ENCODE measurements around the gene PHACTR2. TPM values are rescaled to one million over a fixed set of nuclear protein-coding genes. Genes with fewer than 3 reads are reported as not detected.
"Not testable (repeated sequence)": the region's sequence is repeated elsewhere in the genome, so short reads cannot be mapped to it uniquely, and the experiment has no call there.

The PHACTR2 gene
- total RNA-seq = 100 to 1,000 TPM in 3 of 4 donors, 10 to 100 TPM in 1; 95.0 to 127 (median 111) TPM

DNA sequence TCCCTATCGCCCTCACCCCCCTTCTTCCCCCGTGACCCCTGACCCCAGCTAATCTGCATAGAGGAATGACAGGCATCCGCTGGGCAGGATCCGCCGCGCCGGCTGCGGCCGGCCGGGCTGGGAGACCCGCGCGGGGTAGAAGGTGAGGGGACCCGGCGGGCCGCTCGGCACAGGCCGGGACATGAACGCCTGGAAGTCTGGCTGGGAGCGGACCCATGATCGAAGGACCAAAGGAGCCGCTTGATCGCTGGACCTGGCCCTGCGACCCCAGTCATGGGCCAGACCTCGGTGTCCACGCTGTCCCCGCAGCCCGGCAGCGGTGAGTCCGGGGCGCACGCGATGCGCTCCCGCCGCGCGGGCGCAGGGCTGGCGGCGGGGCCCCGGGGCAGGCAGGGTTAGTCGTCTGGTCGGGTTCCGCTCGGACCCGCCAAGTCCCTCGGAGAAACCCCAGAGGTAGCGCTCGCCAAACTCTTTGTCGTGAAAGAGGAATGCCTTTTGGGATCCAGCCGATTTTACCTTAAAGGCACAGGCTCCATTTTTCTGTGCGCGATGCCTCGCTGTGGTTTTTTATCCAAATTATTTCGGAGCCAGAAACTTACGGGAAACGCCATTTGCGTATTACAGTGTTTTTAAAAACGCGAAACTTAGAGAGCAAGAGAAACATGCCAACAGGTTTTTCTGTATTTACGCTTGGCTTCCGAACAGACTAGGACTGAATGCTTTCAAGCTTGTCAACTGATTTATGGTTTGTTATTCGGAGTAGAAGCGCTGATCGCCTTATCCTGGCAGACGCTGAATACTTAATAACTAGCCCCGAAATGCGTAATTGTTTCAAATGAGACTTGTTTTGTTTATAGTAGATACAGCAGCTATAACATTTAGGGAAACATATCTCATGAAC lies at the start of gene PHACTR2:
PHACTR2 (plus strand) TSS at position 75 of the 901 bp plus-strand sequence; CDS start at position 274, 199 bp downstream.
- intact Hi-C loops (cut with DNase I) = loop anchor here (10.0 kb wide), 1 partner anchor 167 kb away; the partner anchor contains the start of gene LTV1
- no peaks in the 10 kb centered on the region for H3K36me3 ChIP-seq
- 1% methylated on average over 29 to 51 of the region's 69 CpGs for WGBS, 2 donors

DNA sequence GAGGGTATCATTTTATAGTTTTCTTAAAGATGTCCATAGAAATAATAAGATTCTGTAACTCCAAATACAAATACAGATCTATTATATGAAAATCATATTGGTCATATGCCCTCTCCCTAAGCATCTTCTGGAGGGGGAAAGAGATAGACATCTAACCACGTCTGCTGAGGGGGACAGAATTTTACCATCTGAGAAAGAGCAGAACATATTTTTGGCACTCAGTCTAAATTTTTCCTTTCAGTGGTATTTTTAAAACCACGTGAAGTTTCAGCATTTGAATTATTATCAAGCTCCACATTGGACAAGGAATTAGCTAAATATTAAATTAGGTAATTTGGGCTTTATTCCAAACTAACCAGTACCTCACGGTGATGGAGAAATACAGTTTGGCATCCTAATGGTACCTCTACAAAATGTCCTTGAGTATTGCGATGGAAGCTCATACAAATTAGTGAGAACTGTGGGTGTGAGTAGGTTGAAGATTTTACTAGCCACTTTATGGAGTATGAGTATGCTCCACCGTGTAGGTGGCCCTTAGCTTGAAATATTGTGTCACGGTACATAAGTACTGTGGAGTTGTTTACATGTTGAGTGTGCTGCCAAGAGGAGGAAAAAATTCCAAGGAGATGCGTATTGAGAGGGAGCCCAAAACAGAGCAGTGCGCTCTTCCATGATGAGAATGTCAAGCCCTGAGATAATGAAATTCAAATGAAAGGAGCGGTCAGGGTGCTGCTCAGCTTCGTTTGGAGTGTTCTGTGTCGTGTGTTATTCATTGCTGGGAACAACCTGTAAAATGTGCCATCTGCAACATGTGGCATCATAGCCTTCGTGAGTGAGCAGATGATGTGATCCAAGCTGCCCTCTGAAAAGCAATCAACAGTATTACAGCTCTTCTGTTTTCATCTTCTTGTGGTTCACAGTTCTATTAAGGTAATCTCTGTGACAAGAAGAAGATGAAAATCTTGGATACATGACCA lies 48.4 kb upstream of the PHACTR2 start:
- no peaks in the 10 kb centered on the region for H3K9me3 ChIP-seq
- no peak for TF ChIP-seq POLR2A (IDR thresholded peaks at IDR 0.05)
- TF ChIP-seq, protein P1, sequence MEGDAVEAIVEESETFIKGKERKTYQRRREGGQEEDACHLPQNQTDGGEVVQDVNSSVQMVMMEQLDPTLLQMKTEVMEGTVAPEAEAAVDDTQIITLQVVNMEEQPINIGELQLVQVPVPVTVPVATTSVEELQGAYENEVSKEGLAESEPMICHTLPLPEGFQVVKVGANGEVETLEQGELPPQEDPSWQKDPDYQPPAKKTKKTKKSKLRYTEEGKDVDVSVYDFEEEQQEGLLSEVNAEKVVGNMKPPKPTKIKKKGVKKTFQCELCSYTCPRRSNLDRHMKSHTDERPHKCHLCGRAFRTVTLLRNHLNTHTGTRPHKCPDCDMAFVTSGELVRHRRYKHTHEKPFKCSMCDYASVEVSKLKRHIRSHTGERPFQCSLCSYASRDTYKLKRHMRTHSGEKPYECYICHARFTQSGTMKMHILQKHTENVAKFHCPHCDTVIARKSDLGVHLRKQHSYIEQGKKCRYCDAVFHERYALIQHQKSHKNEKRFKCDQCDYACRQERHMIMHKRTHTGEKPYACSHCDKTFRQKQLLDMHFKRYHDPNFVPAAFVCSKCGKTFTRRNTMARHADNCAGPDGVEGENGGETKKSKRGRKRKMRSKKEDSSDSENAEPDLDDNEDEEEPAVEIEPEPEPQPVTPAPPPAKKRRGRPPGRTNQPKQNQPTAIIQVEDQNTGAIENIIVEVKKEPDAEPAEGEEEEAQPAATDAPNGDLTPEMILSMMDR (IDR thresholded peaks at IDR 0.05) = no peak
- no peak overlapping the region for H3K27ac ChIP-seq
- DNase-seq = no peak
- 77 to 78% methylated on average over 12 of the region's 12 CpGs for WGBS, 2 donors
- no peak overlapping the region for H3K4me3 ChIP-seq (replicated peaks in 1 of 3)
- H3K4me1 ChIP-seq = no peaks in the 10 kb centered on the region
- no peaks in the 10 kb centered on the region for H3K27me3 ChIP-seq
- H3K36me3 ChIP-seq = no peaks in the 10 kb centered on the region
- intact Hi-C loops (cut with DNase I) = no loop called here

More for the DNA sequence above, at the start of gene PHACTR2:
- peak; percentile 78 to 81 for DNase-seq
- TF ChIP-seq POLR2A (IDR thresholded peaks at IDR 0.05) = peak; percentile 72 to 86
- TF ChIP-seq, protein P1 (IDR thresholded peaks at IDR 0.05) = no peak
- Histone ChIP-seq H3K27ac (peak within 1 kb of the TSS; percentile 96 to 98 (median 97)), H3K4me3 (replicated peaks in 1 of 3) (peak within 1 kb of the TSS; percentile 52 to 94 (median 82)), H3K27me3 (no peaks in the 10 kb centered on the region), H3K9me3 (no peaks in the 10 kb centered on the region), H3K4me1 (peaks cover 29 to 30% of the 10 kb centered on the region in 2 donors)

DNA sequence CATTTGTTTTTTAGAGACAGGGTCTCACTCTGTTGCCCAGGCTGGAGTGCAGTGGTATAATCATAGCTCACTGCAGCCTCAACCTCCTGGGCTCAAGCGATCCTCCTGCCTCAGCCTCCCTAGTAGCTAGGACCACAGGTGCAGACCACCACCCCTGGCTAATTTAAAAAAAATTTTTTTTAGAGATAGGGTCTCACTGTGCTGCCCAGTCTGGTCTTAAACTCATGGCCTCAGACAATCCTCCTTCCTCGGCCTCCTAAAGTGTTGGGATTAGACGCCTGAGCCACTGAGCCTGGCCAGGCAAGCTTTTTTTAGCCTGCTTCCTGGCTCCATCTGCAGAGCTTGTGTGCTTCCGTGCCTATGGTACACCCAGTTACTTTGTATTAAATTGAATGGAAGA lies 46.6 kb upstream of the PHACTR2 start:
- H3K27me3 ChIP-seq; H3K4me1 ChIP-seq; DNase-seq; H3K4me3 ChIP-seq (replicated peaks in 1 of 3); intact Hi-C loops (cut with DNase I); H3K9me3 ChIP-seq; H3K36me3 ChIP-seq; H3K27ac ChIP-seq: not testable (repeated sequence)
- WGBS, 2 donors = 96 to 97% methylated on average over 4 of the region's 4 CpGs

DNA sequence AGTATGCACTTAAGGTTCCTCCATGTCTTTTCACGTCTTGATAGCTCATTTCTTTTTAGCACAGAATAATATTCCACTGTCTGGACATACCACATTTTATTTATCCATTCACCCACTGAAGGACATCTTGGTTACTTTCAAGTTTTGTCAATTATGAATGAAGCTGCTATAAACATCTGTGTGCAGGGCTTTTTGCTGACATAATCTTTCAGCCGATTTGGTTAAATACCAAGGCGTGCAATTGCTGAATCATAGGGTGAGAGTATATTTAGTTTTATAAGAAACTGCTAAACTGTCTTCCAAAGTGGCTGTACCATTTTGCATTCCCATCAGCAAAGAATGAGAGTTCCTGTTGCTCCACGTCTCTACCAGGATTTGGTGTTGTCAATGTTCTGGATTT lies 44.9 kb upstream of the PHACTR2 start:
- Histone ChIP-seq H3K27me3 (no peaks in the 10 kb centered on the region), H3K4me1 (no peaks in the 10 kb centered on the region), H3K27ac (no peak overlapping the region), H3K36me3 (no peaks in the 10 kb centered on the region), H3K9me3 (no peaks in the 10 kb centered on the region), H3K4me3 (replicated peaks in 1 of 3) (no peak overlapping the region)
- intact Hi-C loops (cut with DNase I) = no loop called here
- 97% methylated on average over 4 of the region's 4 CpGs for WGBS, 2 donors
- TF ChIP-seq, protein P1 (IDR thresholded peaks at IDR 0.05) = no peak
- no peak for TF ChIP-seq POLR2A (IDR thresholded peaks at IDR 0.05)
- no peak for DNase-seq

DNA sequence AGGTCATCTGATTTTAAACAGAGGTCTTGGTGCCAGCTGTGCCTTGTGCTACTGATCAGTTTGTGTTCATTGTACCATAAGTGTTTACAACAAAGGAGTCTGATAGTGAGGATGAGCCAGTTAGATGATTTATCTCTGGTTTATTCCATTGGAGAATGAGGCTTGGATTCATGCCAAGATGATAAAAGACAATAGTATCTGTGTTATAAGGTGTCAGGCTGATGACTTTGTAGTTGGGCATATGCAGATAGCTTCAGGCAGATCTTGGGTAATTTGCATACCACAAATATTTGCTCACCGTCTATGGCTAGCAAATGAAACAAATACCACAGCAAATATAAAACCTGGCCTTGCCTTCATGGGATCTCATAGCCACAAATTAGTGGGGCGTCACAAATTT lies 43.3 kb upstream of the PHACTR2 start:
- no peak overlapping the region for H3K4me3 ChIP-seq (replicated peaks in 1 of 3)
- no peaks in the 10 kb centered on the region for H3K9me3 ChIP-seq
- intact Hi-C loops (cut with DNase I) = no loop called here
- no peak for DNase-seq
- 75 to 81% methylated on average over 2 of the region's 2 CpGs for WGBS, 2 donors
- no peaks in the 10 kb centered on the region for H3K4me1 ChIP-seq
- no peak for TF ChIP-seq POLR2A (IDR thresholded peaks at IDR 0.05)
- TF ChIP-seq, protein P1 (IDR thresholded peaks at IDR 0.05) = no peak
- no peak overlapping the region for H3K27ac ChIP-seq
- no peaks in the 10 kb centered on the region for H3K36me3 ChIP-seq
- H3K27me3 ChIP-seq = no peaks in the 10 kb centered on the region

All from thyroid gland (tissue), 4 donors.